ENCODE measurements around the gene YES1. TPM values are rescaled to one million over a fixed set of nuclear protein-coding genes. Genes with fewer than 3 reads are reported as not detected.
"Not testable (repeated sequence)": the region's sequence is repeated elsewhere in the genome, so short reads cannot be mapped to it uniquely, and the experiment has no call there.

YES1 gene
- total RNA-seq, 2 donors from 2014 or later: 88.5 to 116 TPM

DNA sequence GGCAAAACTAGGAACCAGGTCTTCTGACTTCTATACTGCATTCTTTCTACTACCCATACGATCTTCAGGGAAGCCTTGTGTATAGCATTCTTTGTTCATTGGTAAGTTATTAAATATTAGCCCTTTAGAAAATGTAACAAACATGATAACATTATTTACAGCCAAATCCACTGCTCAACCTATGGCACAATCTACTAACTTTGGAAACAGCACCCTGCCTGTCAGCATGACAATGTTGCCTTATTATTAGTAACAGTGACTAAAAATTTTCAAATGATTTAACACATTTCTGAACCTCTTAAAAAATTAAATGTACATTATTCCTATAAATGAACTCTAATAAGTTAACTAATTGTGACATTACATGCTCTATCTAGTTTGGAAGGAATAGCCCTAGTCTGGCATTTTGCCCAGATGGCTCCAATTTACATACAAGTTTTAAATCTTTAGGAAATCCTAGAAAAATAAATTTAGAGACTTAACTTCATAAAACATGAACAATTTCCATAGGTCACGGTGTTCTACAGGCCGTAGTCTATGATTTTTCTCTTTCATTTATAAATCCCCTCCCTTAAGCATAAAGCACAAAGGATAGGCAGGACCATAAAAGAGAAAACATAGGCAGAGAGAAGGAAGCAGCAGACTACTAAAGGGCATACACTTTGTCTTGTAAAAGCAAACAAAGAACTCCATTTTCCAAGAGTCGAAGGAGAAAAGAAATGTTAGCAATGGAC, 33.7 kb downstream of the YES1 start:
- no peak overlapping the region for H3K27ac ChIP-seq
- 49% methylated on average over 4 of the region's 4 CpGs for WGBS
- no peak overlapping the region for H3K4me3 ChIP-seq
- TF ChIP-seq POLR2AphosphoS5 (IDR thresholded peaks at IDR 0.05): no peak
- TF ChIP-seq, protein P1, sequence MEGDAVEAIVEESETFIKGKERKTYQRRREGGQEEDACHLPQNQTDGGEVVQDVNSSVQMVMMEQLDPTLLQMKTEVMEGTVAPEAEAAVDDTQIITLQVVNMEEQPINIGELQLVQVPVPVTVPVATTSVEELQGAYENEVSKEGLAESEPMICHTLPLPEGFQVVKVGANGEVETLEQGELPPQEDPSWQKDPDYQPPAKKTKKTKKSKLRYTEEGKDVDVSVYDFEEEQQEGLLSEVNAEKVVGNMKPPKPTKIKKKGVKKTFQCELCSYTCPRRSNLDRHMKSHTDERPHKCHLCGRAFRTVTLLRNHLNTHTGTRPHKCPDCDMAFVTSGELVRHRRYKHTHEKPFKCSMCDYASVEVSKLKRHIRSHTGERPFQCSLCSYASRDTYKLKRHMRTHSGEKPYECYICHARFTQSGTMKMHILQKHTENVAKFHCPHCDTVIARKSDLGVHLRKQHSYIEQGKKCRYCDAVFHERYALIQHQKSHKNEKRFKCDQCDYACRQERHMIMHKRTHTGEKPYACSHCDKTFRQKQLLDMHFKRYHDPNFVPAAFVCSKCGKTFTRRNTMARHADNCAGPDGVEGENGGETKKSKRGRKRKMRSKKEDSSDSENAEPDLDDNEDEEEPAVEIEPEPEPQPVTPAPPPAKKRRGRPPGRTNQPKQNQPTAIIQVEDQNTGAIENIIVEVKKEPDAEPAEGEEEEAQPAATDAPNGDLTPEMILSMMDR (IDR thresholded peaks at IDR 0.05): no peak
- no peak for TF ChIP-seq POLR2A (IDR thresholded peaks at IDR 0.05)
- H3K36me3 ChIP-seq: no peaks in the 10 kb centered on the region
- DNase-seq (ENCODE audit: low spot score): no peak
- no peaks in the 10 kb centered on the region for H3K4me1 ChIP-seq (replicated peaks)
- no peaks in the 10 kb centered on the region for H3K27me3 ChIP-seq (replicated peaks; ENCODE audit: insufficient read depth)
- intact Hi-C loops (cut with DNase I): no loop called here
- H3K9me3 ChIP-seq: no peaks in the 10 kb centered on the region

DNA sequence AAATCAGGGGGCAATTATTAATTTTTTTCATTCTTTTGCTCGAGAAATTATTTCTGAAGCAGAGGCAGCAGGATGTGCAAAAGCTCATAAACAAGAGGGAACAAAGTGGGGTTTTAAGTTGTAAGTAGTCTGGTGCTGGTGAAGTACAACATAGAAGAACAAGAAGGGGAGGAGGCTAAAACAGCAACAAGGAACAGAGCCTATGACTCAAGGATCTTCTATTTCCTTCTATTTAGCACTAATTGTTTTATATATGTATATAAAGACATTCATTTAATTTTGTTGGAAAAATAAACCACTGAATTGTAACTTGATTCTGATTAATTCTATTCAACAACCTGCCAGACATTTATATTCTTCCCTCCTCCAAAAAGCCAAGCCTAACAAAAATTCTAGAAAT, 35.0 kb downstream of the YES1 start:
- intact Hi-C loops (cut with DNase I): no loop called here
- WGBS: 15% methylated on average over 1 of the region's 1 CpG
- H3K27me3 ChIP-seq (replicated peaks; ENCODE audit: insufficient read depth): no peaks in the 10 kb centered on the region

GRCh38 chr18:776044-776443, 36.0 kb downstream of the YES1 start:
- H3K9me3 ChIP-seq; H3K4me1 ChIP-seq (replicated peaks); DNase-seq (ENCODE audit: low spot score); H3K27me3 ChIP-seq (replicated peaks; ENCODE audit: insufficient read depth); H3K36me3 ChIP-seq; H3K4me3 ChIP-seq; H3K27ac ChIP-seq; intact Hi-C loops (cut with DNase I): not testable (repeated sequence)
- WGBS: 90% methylated on average over 4 of the region's 4 CpGs

More for the DNA sequence above, 35.0 kb downstream of the YES1 start:
- DNase-seq (ENCODE audit: low spot score): no peak
- Histone ChIP-seq H3K4me3 (no peak overlapping the region), H3K27ac (no peak overlapping the region), H3K36me3 (no peaks in the 10 kb centered on the region), H3K9me3 (no peaks in the 10 kb centered on the region), H3K4me1 (replicated peaks) (no peaks in the 10 kb centered on the region)
- no peak for TF ChIP-seq POLR2A (IDR thresholded peaks at IDR 0.05)
- TF ChIP-seq POLR2AphosphoS5 (IDR thresholded peaks at IDR 0.05): no peak
- TF ChIP-seq, protein P1 (IDR thresholded peaks at IDR 0.05): no peak

DNA sequence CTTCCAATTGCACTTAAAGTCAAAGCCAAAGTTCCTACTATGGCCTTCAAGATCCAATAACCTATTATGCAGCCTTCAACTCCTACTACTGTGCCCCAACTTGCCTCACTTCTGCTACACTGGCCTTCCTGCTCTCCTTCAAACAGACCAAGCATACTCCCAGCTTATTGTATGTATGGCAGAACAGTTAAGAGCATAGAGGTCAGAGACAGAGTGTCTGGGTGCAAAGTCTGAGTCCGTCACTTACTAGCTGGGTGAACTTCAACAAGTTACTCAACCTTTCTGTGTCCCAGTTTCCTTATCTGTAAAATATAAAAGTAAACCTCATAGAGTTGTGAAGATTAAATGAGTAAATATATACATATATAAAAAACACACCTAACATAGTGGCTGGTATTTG, 37.2 kb downstream of the YES1 start:
- H3K4me1 ChIP-seq (replicated peaks): no peaks in the 10 kb centered on the region
- H3K27me3 ChIP-seq (replicated peaks; ENCODE audit: insufficient read depth): no peaks in the 10 kb centered on the region
- intact Hi-C loops (cut with DNase I): no loop called here
- no peak overlapping the region for H3K4me3 ChIP-seq
- no peak for DNase-seq (ENCODE audit: low spot score)
- no peak overlapping the region for H3K27ac ChIP-seq
- no peaks in the 10 kb centered on the region for H3K36me3 ChIP-seq
- TF ChIP-seq POLR2AphosphoS5 (IDR thresholded peaks at IDR 0.05): no peak
- TF ChIP-seq, protein P1 (IDR thresholded peaks at IDR 0.05): no peak
- TF ChIP-seq POLR2A (IDR thresholded peaks at IDR 0.05): no peak
- H3K9me3 ChIP-seq: no peaks in the 10 kb centered on the region
- WGBS: 85% methylated on average over 1 of the region's 1 CpG

DNA sequence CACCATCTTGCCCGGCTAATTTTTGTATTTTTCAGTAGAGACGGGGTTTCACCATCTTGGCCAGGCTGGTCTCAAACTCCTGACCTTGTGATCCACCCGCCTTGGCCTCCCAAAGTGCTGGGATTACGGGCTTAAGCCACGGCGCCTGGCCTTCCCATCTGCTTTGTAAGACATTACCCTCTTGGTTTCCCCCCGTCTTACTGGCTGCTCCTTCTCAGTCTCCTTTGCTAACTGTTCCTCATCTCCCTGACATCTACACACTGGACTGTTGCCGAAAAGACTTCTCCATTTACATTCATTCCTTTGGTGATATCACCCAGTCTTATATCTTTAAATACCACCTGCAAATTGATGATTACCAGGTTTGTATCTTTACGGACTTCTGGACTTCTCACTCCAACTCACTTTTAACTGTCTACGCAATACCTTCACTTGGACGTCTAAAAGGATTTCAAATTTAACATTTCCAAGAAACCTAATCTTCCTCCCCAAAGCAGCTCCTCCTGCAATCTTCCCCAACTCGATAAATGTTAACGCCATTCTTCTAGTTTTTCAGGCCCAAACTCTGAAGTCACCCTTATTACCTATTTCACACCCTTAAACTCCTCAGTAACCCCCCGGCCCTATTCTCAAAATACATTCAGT, 37.9 kb downstream of the YES1 start:
- no peaks in the 10 kb centered on the region for H3K4me1 ChIP-seq (replicated peaks)
- H3K27ac ChIP-seq: no peak overlapping the region
- no peaks in the 10 kb centered on the region for H3K36me3 ChIP-seq
- 97% methylated on average over 14 of the region's 14 CpGs for WGBS
- no peak overlapping the region for H3K4me3 ChIP-seq
- TF ChIP-seq, protein P1 (IDR thresholded peaks at IDR 0.05): no peak
- TF ChIP-seq POLR2A (IDR thresholded peaks at IDR 0.05): no peak
- TF ChIP-seq POLR2AphosphoS5 (IDR thresholded peaks at IDR 0.05): no peak
- H3K9me3 ChIP-seq: no peaks in the 10 kb centered on the region
- H3K27me3 ChIP-seq (replicated peaks; ENCODE audit: insufficient read depth): no peaks in the 10 kb centered on the region
- no peak for DNase-seq (ENCODE audit: low spot score)
- intact Hi-C loops (cut with DNase I): no loop called here

Measured in prostate gland (tissue), 2 donors.